KMS-11 (cell line): Measurements from ENCODE around the gene UBFD1.
"Not testable (repeated sequence)": the region's sequence is repeated elsewhere in the genome, so short reads cannot be mapped to it uniquely, and the experiment has no call there.

Source experiments
- H2AFZ ChIP-seq: fragments of 200-600 bp; sonication (generic); 2 replicates; pipeline ENCODE4 v1.6.1; 2016; ENCODE audit warnings: antibody characterized with exemption, mixed run types, low read depth
- H3K27ac ChIP-seq: fragments of 200-600 bp; sonication (generic); 2 replicates; pipeline ENCODE4 v1.6.1; 2016; ENCODE audit warnings: mild to moderate bottlenecking, mixed run types
- H3K27me3 ChIP-seq: fragments of 200-600 bp; sonication (generic); 2 replicates; pipeline ENCODE4 v1.6.1; 2017; ENCODE audit warnings: mild to moderate bottlenecking, low read depth, mixed run types, moderate library complexity; ENCODE audit not compliant: insufficient read depth
- H3K36me3 ChIP-seq: fragments of 200-600 bp; sonication (generic); 2 replicates; pipeline ENCODE4 v1.6.1; 2017; ENCODE audit warnings: mild to moderate bottlenecking, mixed run types; ENCODE audit not compliant: insufficient read depth
- H3K4me1 ChIP-seq: fragments of 200-600 bp; sonication (generic); 2 replicates; pipeline ENCODE4 v1.6.1; 2016; ENCODE audit warnings: mild to moderate bottlenecking, low read depth, mixed run types; ENCODE audit not compliant: poor library complexity, severe bottlenecking
- H3K4me2 ChIP-seq: fragments of 200-600 bp; sonication (generic); 2 replicates; pipeline ENCODE4 v1.7.0; 2016; ENCODE audit warnings: mild to moderate bottlenecking, mixed run types
- H3K4me3 ChIP-seq: fragments of 200-600 bp; sonication (generic); IDR thresholded peaks from 2 replicates; pipeline ENCODE4 v1.6.1; 2017; ENCODE audit warnings: low read depth, low read length, mixed read lengths; ENCODE audit not compliant: insufficient read depth
- H3K79me2 ChIP-seq: fragments of 200-600 bp; sonication (generic); 2 replicates; pipeline ENCODE4 v1.6.1; 2016; ENCODE audit warnings: low read depth, mixed run types; ENCODE audit not compliant: insufficient read depth
- H3K9ac ChIP-seq: fragments of 200-600 bp; sonication (generic); 2 replicates; pipeline ENCODE4 v1.6.1; 2016; ENCODE audit warnings: mild to moderate bottlenecking, mixed run types
- H4K20me1 ChIP-seq: fragments of 200-600 bp; sonication (generic); 2 replicates; pipeline ENCODE4 v1.6.1; 2016; ENCODE audit warnings: mild to moderate bottlenecking, mixed run types; ENCODE audit not compliant: insufficient read depth
- CTCF ChIP-seq: fragments of 200-600 bp; sonication (generic); conservative IDR thresholded peaks from 2 replicates; pipeline ENCODE4 v1.6.1; 2017; ENCODE audit warnings: low read depth, mild to moderate bottlenecking, antibody characterized with exemption, low read length, moderate library complexity, mixed read lengths

UBFD1 gene

GRCh38 chr16:23510164-23510914 is 47.2 kb upstream of the UBFD1 start, which contains the start of gene GGA2:
GGA2 (minus strand) TSS chr16:23510494; CDS start chr16:23510411, 83 bp downstream.
- TF ChIP-seq CTCF = no peak
- H3K9ac ChIP-seq = peak within 1 kb of the TSS; percentile 75
- peaks cover 45% of the 10 kb centered on the region for H3K79me2 ChIP-seq
- H2AFZ ChIP-seq = peak within 1 kb of the TSS; percentile 90
- peaks cover 54% of the 10 kb centered on the region for H3K4me1 ChIP-seq
- H3K27ac ChIP-seq = peak within 1 kb of the TSS; percentile 36
- peaks cover 12% of the 10 kb centered on the region for H4K20me1 ChIP-seq
- peak within 1 kb of the TSS; percentile 45 for H3K4me3 ChIP-seq
- no peaks in the 10 kb centered on the region; the same call in 1 of the 2 replicates for H3K36me3 ChIP-seq
- peak within 1 kb of the TSS; percentile 85 for H3K4me2 ChIP-seq
- no peaks in the 10 kb centered on the region for H3K27me3 ChIP-seq

GRCh38 chr16:23510915-23511270 is 46.6 kb upstream of the UBFD1 start:
- H3K27me3 ChIP-seq, H4K20me1 ChIP-seq, H3K36me3 ChIP-seq, H3K4me3 ChIP-seq: not testable (repeated sequence)
- Histone ChIP-seq H3K27ac (peak overlapping the region; percentile 36; the same call in 1 of the 2 replicates), H2AFZ (peak overlapping the region; percentile 90), H3K79me2 (peaks cover 40% of the 10 kb centered on the region), H3K4me2 (peak overlapping the region; percentile 85), H3K9ac (peak overlapping the region; percentile 75; the same call in 1 of the 2 replicates), H3K4me1 (peaks cover 56% of the 10 kb centered on the region)

GRCh38 chr16:23511731-23512130 is 45.8 kb upstream of the UBFD1 start:
- no peak overlapping the region for H3K27ac ChIP-seq
- H4K20me1 ChIP-seq = peaks cover 8% of the 10 kb centered on the region; the same call in 1 of the 2 replicates
- H3K27me3 ChIP-seq = no peaks in the 10 kb centered on the region
- H3K4me3 ChIP-seq = no peak overlapping the region
- H3K4me1 ChIP-seq = peaks cover 56% of the 10 kb centered on the region
- H2AFZ ChIP-seq = no peak overlapping the region
- H3K79me2 ChIP-seq = peaks cover 31% of the 10 kb centered on the region
- H3K36me3 ChIP-seq = no peaks in the 10 kb centered on the region; the same call in 1 of the 2 replicates
- H3K4me2 ChIP-seq = no peak overlapping the region
- no peak overlapping the region for H3K9ac ChIP-seq
- no peak for TF ChIP-seq CTCF

- Histone ChIP-seq H3K36me3 (no peaks in the 10 kb centered on the region; the same call in 1 of the 2 replicates), H3K79me2 (peaks cover 26% of the 10 kb centered on the region), H3K9ac (no peak overlapping the region), H3K4me3 (no peak overlapping the region), H3K27ac (no peak overlapping the region), H3K27me3 (no peaks in the 10 kb centered on the region), H3K4me2 (no peak overlapping the region), H4K20me1 (peaks cover 3% of the 10 kb centered on the region; the same call in 1 of the 2 replicates), H3K4me1 (peaks cover 54% of the 10 kb centered on the region), H2AFZ (no peak overlapping the region)
- TF ChIP-seq CTCF = no peak
Measured at GRCh38 chr16:23512168-23512695, 45.3 kb upstream of the UBFD1 start.
